ENCODE data around the gene GALNT4. TPM values are rescaled to one million over a fixed set of nuclear protein-coding genes. Genes with fewer than 3 reads are reported as not detected.

The GALNT4 gene
- total RNA-seq, 1 donor from 2014 or later: 6.3 TPM

DNA sequence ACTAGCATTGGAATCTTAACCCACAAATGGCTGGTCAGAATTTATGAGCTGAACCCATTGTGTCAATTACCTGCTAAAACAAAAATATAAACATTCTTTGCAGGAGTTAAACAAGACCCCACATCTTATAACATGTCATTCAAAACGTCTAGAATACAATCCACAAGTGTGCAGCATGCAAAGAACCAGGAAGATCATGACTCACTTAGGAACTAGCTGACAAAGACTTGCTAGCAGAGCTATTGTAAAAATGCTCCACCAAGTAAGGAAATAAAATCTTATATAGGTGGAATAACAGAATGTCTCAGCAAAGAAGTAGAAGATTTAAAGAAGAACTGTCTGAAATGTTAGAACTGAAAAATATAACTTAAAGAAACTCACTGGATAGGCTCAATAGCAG lies 27.8 kb upstream of the GALNT4 start:
- H3K9ac ChIP-seq (ENCODE audit: low read depth in 1 of 3, low read length in 3 of 3): no peak overlapping the region
- no peaks in the 10 kb centered on the region for H3K9me3 ChIP-seq (ENCODE audit: control insufficient read depth in 3 of 3, low read length in 3 of 3)
- H3K4me1 ChIP-seq (ENCODE audit: control insufficient read depth in 3 of 3, insufficient read depth in 3 of 3, low read length in 3 of 3): no peaks in the 10 kb centered on the region
- no peaks in the 10 kb centered on the region for H3K27me3 ChIP-seq (ENCODE audit: control insufficient read depth in 3 of 3, insufficient read depth in 3 of 3, low read length in 3 of 3)
- no peak overlapping the region for H3K4me3 ChIP-seq (ENCODE audit: low read length in 3 of 3)
- no peaks in the 10 kb centered on the region for H3K36me3 ChIP-seq (ENCODE audit: control insufficient read depth in 3 of 3, insufficient read depth in 3 of 3, low read length in 3 of 3)
- no peak overlapping the region for H3K27ac ChIP-seq (ENCODE audit: low read depth, low read length)

GRCh38 chr12:89551747-89552146 lies 27.2 kb upstream of the GALNT4 start:
- no peak overlapping the region for H3K4me3 ChIP-seq (ENCODE audit: low read length in 3 of 3)
- no peaks in the 10 kb centered on the region for H3K9me3 ChIP-seq (ENCODE audit: control insufficient read depth in 3 of 3, low read length in 3 of 3)
- H3K27ac ChIP-seq (ENCODE audit: low read depth, low read length): no peak overlapping the region
- H3K27me3 ChIP-seq (ENCODE audit: control insufficient read depth in 3 of 3, insufficient read depth in 3 of 3, low read length in 3 of 3): no peaks in the 10 kb centered on the region
- H3K9ac ChIP-seq (ENCODE audit: low read depth in 1 of 3, low read length in 3 of 3): no peak overlapping the region
- no peaks in the 10 kb centered on the region for H3K4me1 ChIP-seq (ENCODE audit: control insufficient read depth in 3 of 3, insufficient read depth in 3 of 3, low read length in 3 of 3)
- no peaks in the 10 kb centered on the region for H3K36me3 ChIP-seq (ENCODE audit: control insufficient read depth in 3 of 3, insufficient read depth in 3 of 3, low read length in 3 of 3)

DNA sequence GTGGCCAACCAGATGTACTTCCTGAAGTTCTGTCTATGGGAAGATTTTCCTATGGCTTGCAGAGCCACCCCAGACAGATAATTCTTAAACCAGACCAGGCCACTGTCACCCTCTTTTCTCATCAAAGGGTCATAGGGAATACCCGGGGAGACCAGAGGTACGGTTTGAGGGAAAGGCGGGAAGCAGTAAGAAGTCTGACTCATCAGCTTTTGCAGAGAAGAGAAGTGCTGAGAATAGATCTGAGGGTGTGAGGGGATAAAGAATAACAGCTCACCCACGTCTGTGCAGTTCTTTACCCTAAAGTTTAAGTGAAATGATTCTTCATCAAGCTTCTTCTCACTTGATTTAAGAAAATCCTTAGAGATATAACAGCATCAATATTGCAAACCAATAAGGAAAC lies 22.5 kb upstream of the GALNT4 start:
- H3K9me3 ChIP-seq (ENCODE audit: control insufficient read depth in 3 of 3, low read length in 3 of 3): no peaks in the 10 kb centered on the region
- no peak overlapping the region for H3K4me3 ChIP-seq (ENCODE audit: low read length in 3 of 3)
- H3K27me3 ChIP-seq (ENCODE audit: control insufficient read depth in 3 of 3, insufficient read depth in 3 of 3, low read length in 3 of 3): no peaks in the 10 kb centered on the region
- H3K9ac ChIP-seq (ENCODE audit: low read depth in 1 of 3, low read length in 3 of 3): no peak overlapping the region
- peaks cover 19 to 33% (median 22%) of the 10 kb centered on the region in 3 donors for H3K4me1 ChIP-seq (ENCODE audit: control insufficient read depth in 3 of 3, insufficient read depth in 3 of 3, low read length in 3 of 3)
- no peak overlapping the region for H3K27ac ChIP-seq (ENCODE audit: low read depth, low read length)
- H3K36me3 ChIP-seq (ENCODE audit: control insufficient read depth in 3 of 3, insufficient read depth in 3 of 3, low read length in 3 of 3): no peaks in the 10 kb centered on the region

GRCh38 chr12:89546151-89546550 lies 21.6 kb upstream of the GALNT4 start:
- no peak overlapping the region for H3K27ac ChIP-seq (ENCODE audit: low read depth, low read length)
- no peak overlapping the region for H3K9ac ChIP-seq (ENCODE audit: low read depth in 1 of 3, low read length in 3 of 3)
- no peak overlapping the region for H3K4me3 ChIP-seq (ENCODE audit: low read length in 3 of 3)
- H3K4me1 ChIP-seq (ENCODE audit: control insufficient read depth in 3 of 3, insufficient read depth in 3 of 3, low read length in 3 of 3): peaks cover 19 to 33% (median 22%) of the 10 kb centered on the region in 3 donors
- H3K27me3 ChIP-seq (ENCODE audit: control insufficient read depth in 3 of 3, insufficient read depth in 3 of 3, low read length in 3 of 3): no peaks in the 10 kb centered on the region
- H3K9me3 ChIP-seq (ENCODE audit: control insufficient read depth in 3 of 3, low read length in 3 of 3): no peaks in the 10 kb centered on the region
- H3K36me3 ChIP-seq (ENCODE audit: control insufficient read depth in 3 of 3, insufficient read depth in 3 of 3, low read length in 3 of 3): no peaks in the 10 kb centered on the region

DNA sequence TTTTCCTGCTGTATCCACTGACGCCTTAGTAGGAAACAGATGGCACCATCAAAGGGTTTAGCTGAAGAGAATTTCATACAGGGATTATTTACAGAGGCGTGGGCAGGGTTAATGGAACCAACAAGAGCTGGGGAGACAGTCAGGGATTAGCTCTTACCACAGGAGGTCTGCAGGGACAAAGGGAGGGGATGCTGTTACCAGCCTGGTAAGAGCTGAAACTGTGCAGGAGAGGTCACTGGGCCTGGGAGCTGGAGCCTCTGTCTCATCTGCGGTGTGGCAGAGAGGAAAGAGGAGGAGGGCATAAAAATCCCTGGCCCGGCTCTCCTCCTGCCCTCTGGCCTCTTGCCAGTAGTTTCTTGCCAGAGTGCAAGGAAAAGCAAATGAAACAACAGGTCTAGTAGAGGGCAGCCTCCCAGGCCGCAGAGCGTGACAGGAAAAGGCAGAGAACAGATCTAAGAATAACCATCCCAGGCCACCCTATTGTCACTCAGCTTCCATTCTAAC lies 20.1 kb upstream of the GALNT4 start:
- Histone ChIP-seq H3K9ac (ENCODE audit: low read depth in 1 of 3, low read length in 3 of 3) (no peak overlapping the region), H3K27ac (ENCODE audit: low read depth, low read length) (peak overlapping the region; percentile 59), H3K4me1 (ENCODE audit: control insufficient read depth in 3 of 3, insufficient read depth in 3 of 3, low read length in 3 of 3) (peaks cover 19 to 33% (median 22%) of the 10 kb centered on the region in 3 donors), H3K4me3 (ENCODE audit: low read length in 3 of 3) (no peak overlapping the region), H3K27me3 (ENCODE audit: control insufficient read depth in 3 of 3, insufficient read depth in 3 of 3, low read length in 3 of 3) (no peaks in the 10 kb centered on the region), H3K9me3 (ENCODE audit: control insufficient read depth in 3 of 3, low read length in 3 of 3) (no peaks in the 10 kb centered on the region), H3K36me3 (ENCODE audit: control insufficient read depth in 3 of 3, insufficient read depth in 3 of 3, low read length in 3 of 3) (no peaks in the 10 kb centered on the region)

- Histone ChIP-seq H3K4me3 (ENCODE audit: low read length in 3 of 3) (no peak overlapping the region), H3K9me3 (ENCODE audit: control insufficient read depth in 3 of 3, low read length in 3 of 3) (no peaks in the 10 kb centered on the region), H3K4me1 (ENCODE audit: control insufficient read depth in 3 of 3, insufficient read depth in 3 of 3, low read length in 3 of 3) (peaks cover 19 to 33% (median 22%) of the 10 kb centered on the region in 3 donors), H3K36me3 (ENCODE audit: control insufficient read depth in 3 of 3, insufficient read depth in 3 of 3, low read length in 3 of 3) (no peaks in the 10 kb centered on the region), H3K27me3 (ENCODE audit: control insufficient read depth in 3 of 3, insufficient read depth in 3 of 3, low read length in 3 of 3) (no peaks in the 10 kb centered on the region), H3K27ac (ENCODE audit: low read depth, low read length) (no peak overlapping the region), H3K9ac (ENCODE audit: low read depth in 1 of 3, low read length in 3 of 3) (no peak overlapping the region)
Observed at GRCh38 chr12:89544022-89544421, 19.4 kb upstream of the GALNT4 start.

DNA sequence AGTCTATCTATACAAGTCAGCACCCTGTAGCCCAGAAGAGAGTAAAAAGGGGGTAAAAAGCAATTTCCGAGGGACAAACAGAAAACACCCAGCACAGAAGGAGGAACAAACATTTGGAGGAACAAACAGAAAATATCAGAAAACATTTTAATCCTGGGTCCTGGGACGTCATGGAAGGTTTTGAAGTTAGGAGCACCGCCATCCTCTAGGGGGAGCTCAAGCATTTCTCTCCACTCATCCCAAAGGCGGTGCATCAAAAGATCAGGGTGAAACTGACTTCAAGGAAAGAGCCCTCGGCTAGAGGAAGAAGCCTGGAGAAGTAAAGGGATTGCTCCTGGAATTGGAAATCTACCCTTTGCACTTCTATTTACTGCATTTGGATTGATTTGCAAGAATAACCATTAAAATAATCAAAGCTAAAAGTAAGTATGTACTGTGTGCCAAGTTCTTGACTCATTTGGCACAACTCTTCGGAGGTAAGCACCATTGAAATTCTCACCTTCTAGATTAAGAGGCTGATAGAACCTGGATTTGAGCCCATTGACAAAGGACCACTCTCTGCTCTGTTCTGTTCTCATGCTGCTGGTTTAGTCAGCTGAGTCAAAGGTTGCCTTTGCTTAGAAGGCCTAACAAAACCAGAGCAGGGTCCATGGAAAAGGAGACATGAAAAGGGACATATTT lies 18.5 kb upstream of the GALNT4 start:
- no peaks in the 10 kb centered on the region for H3K9me3 ChIP-seq (ENCODE audit: control insufficient read depth in 3 of 3, low read length in 3 of 3)
- peaks cover 19 to 33% (median 22%) of the 10 kb centered on the region in 3 donors for H3K4me1 ChIP-seq (ENCODE audit: control insufficient read depth in 3 of 3, insufficient read depth in 3 of 3, low read length in 3 of 3)
- no peak overlapping the region for H3K27ac ChIP-seq (ENCODE audit: low read depth, low read length)
- H3K36me3 ChIP-seq (ENCODE audit: control insufficient read depth in 3 of 3, insufficient read depth in 3 of 3, low read length in 3 of 3): no peaks in the 10 kb centered on the region
- H3K9ac ChIP-seq (ENCODE audit: low read depth in 1 of 3, low read length in 3 of 3): peak overlapping the region in 1 of 3 donors; percentile 15
- H3K4me3 ChIP-seq (ENCODE audit: low read length in 3 of 3): no peak overlapping the region
- no peaks in the 10 kb centered on the region for H3K27me3 ChIP-seq (ENCODE audit: control insufficient read depth in 3 of 3, insufficient read depth in 3 of 3, low read length in 3 of 3)

DNA sequence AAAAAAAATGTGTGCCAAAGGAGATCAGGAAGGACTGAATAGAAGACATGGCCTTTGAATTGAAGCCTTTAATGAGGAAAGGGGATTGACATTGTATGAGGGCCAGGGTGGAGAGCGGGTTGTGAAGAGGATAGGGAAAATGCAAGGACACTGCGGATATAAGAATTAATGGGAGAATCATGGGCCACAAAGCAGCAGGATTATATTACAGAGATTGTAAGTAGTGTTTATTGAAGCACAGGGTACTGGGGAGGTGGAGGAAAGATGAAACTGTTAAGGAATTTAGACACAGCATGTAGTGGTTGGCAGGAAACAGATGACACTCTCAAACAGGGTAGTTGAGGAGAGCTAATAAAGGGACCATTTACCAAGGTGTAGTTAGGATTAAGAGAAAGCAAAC lies 17.6 kb upstream of the GALNT4 start:
- Histone ChIP-seq H3K27ac (ENCODE audit: low read depth, low read length) (no peak overlapping the region), H3K36me3 (ENCODE audit: control insufficient read depth in 3 of 3, insufficient read depth in 3 of 3, low read length in 3 of 3) (no peaks in the 10 kb centered on the region), H3K9me3 (ENCODE audit: control insufficient read depth in 3 of 3, low read length in 3 of 3) (no peaks in the 10 kb centered on the region), H3K4me1 (ENCODE audit: control insufficient read depth in 3 of 3, insufficient read depth in 3 of 3, low read length in 3 of 3) (peaks cover 19 to 33% (median 22%) of the 10 kb centered on the region in 3 donors), H3K27me3 (ENCODE audit: control insufficient read depth in 3 of 3, insufficient read depth in 3 of 3, low read length in 3 of 3) (no peaks in the 10 kb centered on the region), H3K9ac (ENCODE audit: low read depth in 1 of 3, low read length in 3 of 3) (no peak overlapping the region), H3K4me3 (ENCODE audit: low read length in 3 of 3) (no peak overlapping the region)

GRCh38 chr12:89540586-89540985 lies 16.0 kb upstream of the GALNT4 start:
- no peak overlapping the region for H3K9ac ChIP-seq (ENCODE audit: low read depth in 1 of 3, low read length in 3 of 3)
- H3K27me3 ChIP-seq (ENCODE audit: control insufficient read depth in 3 of 3, insufficient read depth in 3 of 3, low read length in 3 of 3): no peaks in the 10 kb centered on the region
- peaks cover 14 to 33% (median 22%) of the 10 kb centered on the region in 3 donors for H3K4me1 ChIP-seq (ENCODE audit: control insufficient read depth in 3 of 3, insufficient read depth in 3 of 3, low read length in 3 of 3)
- no peak overlapping the region for H3K4me3 ChIP-seq (ENCODE audit: low read length in 3 of 3)
- H3K9me3 ChIP-seq (ENCODE audit: control insufficient read depth in 3 of 3, low read length in 3 of 3): no peaks in the 10 kb centered on the region
- no peak overlapping the region for H3K27ac ChIP-seq (ENCODE audit: low read depth, low read length)
- no peaks in the 10 kb centered on the region for H3K36me3 ChIP-seq (ENCODE audit: control insufficient read depth in 3 of 3, insufficient read depth in 3 of 3, low read length in 3 of 3)

DNA sequence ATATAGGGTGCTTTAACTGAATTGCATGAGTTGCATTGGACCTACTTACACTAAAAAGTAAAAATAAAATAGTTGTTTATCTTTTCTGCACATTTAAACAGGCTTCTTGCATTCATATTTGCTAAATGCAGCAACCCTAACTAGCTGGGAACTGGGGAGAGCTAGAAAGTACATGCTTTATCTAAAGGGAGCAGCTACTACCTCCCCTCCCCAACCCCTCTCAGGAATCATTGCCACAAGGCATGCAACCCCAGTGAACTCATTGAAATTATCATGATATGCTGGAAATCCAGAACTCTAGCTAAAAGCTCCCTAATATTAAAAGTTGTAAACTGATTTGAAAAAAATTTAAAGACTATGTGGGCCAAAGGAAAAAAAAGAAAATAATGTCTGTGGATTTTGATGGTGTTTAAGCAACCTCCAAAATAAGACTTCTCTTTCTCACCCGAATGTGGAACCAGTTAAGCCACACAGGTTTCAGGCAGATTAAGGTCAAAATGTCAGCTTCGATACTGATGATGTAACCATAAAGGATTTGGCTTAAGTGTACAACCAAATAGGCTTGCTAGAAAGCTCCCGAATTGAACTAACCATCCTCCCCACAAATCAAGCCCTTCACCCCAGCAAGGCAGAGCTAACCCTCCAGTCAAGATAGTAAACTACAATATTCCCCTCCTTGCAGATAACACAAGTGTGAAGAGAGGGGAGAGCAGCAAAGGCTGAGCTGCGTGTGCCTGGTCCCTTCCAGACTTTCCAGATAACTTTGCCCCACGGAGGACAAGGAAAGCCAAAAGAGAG lies 15.0 kb upstream of the GALNT4 start:
- H3K9me3 ChIP-seq (ENCODE audit: control insufficient read depth in 3 of 3, low read length in 3 of 3): no peaks in the 10 kb centered on the region
- H3K27ac ChIP-seq (ENCODE audit: low read depth, low read length): no peak overlapping the region
- peaks cover 7 to 23% (median 14%) of the 10 kb centered on the region in 3 donors for H3K4me1 ChIP-seq (ENCODE audit: control insufficient read depth in 3 of 3, insufficient read depth in 3 of 3, low read length in 3 of 3)
- H3K36me3 ChIP-seq (ENCODE audit: control insufficient read depth in 3 of 3, insufficient read depth in 3 of 3, low read length in 3 of 3): no peaks in the 10 kb centered on the region
- no peaks in the 10 kb centered on the region for H3K27me3 ChIP-seq (ENCODE audit: control insufficient read depth in 3 of 3, insufficient read depth in 3 of 3, low read length in 3 of 3)
- H3K4me3 ChIP-seq (ENCODE audit: low read length in 3 of 3): no peak overlapping the region
- peak overlapping the region in 1 of 3 donors; percentile 2 for H3K9ac ChIP-seq (ENCODE audit: low read depth in 1 of 3, low read length in 3 of 3)
